Spleen (tissue), 11 donors: ENCODE measurements around the gene HSPBP1. TPM values are rescaled to one million over a fixed set of nuclear protein-coding genes. Genes with fewer than 3 reads are reported as not detected.
A peak's percentile ranks its signal among the peaks of the same experiment; 100 is the strongest.

Experiments
- DNase-seq: peaks from one replicate; pipeline ENCODE4 v3.0.0-alpha.2; 2020
- H3K27ac ChIP-seq, 8 donors: fragments of 200-600 bp; sonication (generic) in 7 of 8; 1 replicate in 4 of 8; 2 replicates in 4 of 8; pipeline versions ENCODE4 v1.5.0 to v1.8.0; 2016 to 2021; ENCODE audit warnings: inconsistent platforms in 4 of 8, mild to moderate bottlenecking in 4 of 8, moderate library complexity in 1 of 8
- H3K27me3 ChIP-seq, 7 donors: fragments of 200-600 bp; sonication (generic) in 6 of 7; replicated peaks in 1 of 7; 1 replicate in 4 of 7; 2 replicates in 3 of 7; pipeline versions ENCODE4 v1.5.0 to v1.8.0; 2016 to 2021; ENCODE audit warnings: inconsistent platforms in 3 of 7, mild to moderate bottlenecking in 1 of 7
- H3K36me3 ChIP-seq, 6 donors: fragments of 200-600 bp; sonication (generic) in 5 of 6; 1 replicate in 4 of 6; 2 replicates in 2 of 6; pipeline versions ENCODE4 v1.5.0 to v1.8.0; 2016 to 2021; ENCODE audit warnings: inconsistent platforms in 2 of 6
- H3K4me1 ChIP-seq, 6 donors: fragments of 200-600 bp; sonication (generic) in 5 of 6; 1 replicate in 3 of 6; 2 replicates in 3 of 6; pipeline versions ENCODE4 v1.5.0 to v1.8.0; 2016 to 2021; ENCODE audit warnings: inconsistent platforms in 3 of 6
- H3K4me3 ChIP-seq, 8 donors: fragments of 200-600 bp; sonication (generic) in 7 of 8; 1 replicate in 4 of 8; 2 replicates in 4 of 8; pipeline versions ENCODE4 v1.5.0 to v1.8.0; 2016 to 2021; ENCODE audit warnings: inconsistent platforms in 4 of 8, mild to moderate bottlenecking in 4 of 8, moderate library complexity in 2 of 8
- H3K9me3 ChIP-seq, 8 donors: fragments of 200-600 bp; sonication (generic) in 7 of 8; 1 replicate in 4 of 8; 2 replicates in 4 of 8; pipeline versions ENCODE4 v1.5.0 to v1.8.0; 2016 to 2021; ENCODE audit warnings: inconsistent platforms in 4 of 8
- CTCF ChIP-seq, 11 experiments: fragments of 200-600 bp in 7 of 11; fragments of 450-650 bp in 4 of 11; sonication (generic) in 4 of 11; IDR thresholded peaks in 8 of 11; conservative IDR thresholded peaks in 3 of 11; 1 replicate in 7 of 11; 2 replicates in 4 of 11; pipeline versions ENCODE4 v1.4.0 to v1.8.0; 2016 to 2021; ENCODE audit warnings: antibody characterized with exemption in 11 of 11, inconsistent platforms in 4 of 11, mild to moderate bottlenecking in 1 of 11
- POLR2A ChIP-seq, 3 donors: fragments of 450-650 bp; IDR thresholded peaks; one replicate each; pipeline ENCODE4 v1.5.1; 2017; ENCODE audit warnings: antibody characterized with exemption in 3 of 3, mild to moderate bottlenecking in 1 of 3
- POLR2AphosphoS5 ChIP-seq, 3 donors: sonication (generic); formaldehyde crosslinking; IDR thresholded peaks; one replicate each; pipeline ENCODE4 v1.5.1; 2017; ENCODE audit warnings: antibody characterized with exemption in 3 of 3
- WGBS, 5 donors: extraction: QIAGEN DNeasy Blood & Tissue Kit in 3 of 5; methylation state at CpG; one replicate each; pipeline versions ENCODE4 v1.1.5 to v1.1.7; 2013 to 2018; 5-methylcytosine and 5-hydroxymethylcytosine counted together
- intact Hi-C: fragments of 100-400 bp; cut with DNase I; formaldehyde crosslinking; loops from one replicate; pipeline ENCODE4 v1.15.0; 2023; ENCODE audit warnings: low total_unique reads
- polyA plus RNA-seq, 3 donors: library from polyadenylated mRNA; stranded (reverse); fragments of 200-250 nt; gene quantifications; one replicate each; pipeline ENCODE4 v1.2.1, GENCODE V29; 2013
- total RNA-seq, 7 donors: library from RNA; depleted of rRNA in 3 of 7; stranded (reverse); fragments of >200 nt in 3 of 7; fragmentation: NEBNext Ultra II Directional in 4 of 7; extraction: Animal tissue kit (Norgen Biotek cat#: 25700) in 4 of 7; gene quantifications; one replicate each; pipeline versions ENCODE4 v1.1.0 to v1.2.1, GENCODE V29; 2016 to 2021
- donor health status: healthy with polysubstance abuse.
- donor health status: DM: no; HTN: no; CAD: no; lungs with moderate emphysema.
- donor health status: DM: no; HTN: no; CAD: no.
- donor health status: Bipolar disorder and iron deficiency.
- donor health status: healthy.
- donor health status: DM: no; HTN: no; CAD: no.
- donor health status: DM: yes; HTN: yes; CAD: no.

HSPBP1 gene
- total and polyA plus RNA-seq, 10 donors: 14.2 to 27.0 (median 18.4) TPM

- DNase-seq: peak; percentile 75
- Histone ChIP-seq H3K4me1 (peaks cover 68 to 100% (median 98%) of the 10 kb centered on the region in 6 donors), H3K4me3 (peak overlapping the region in 7 of 8 donors; percentile 43 to 96 (median 91)), H3K27ac (peak overlapping the region; percentile 84 to 98 (median 96)), H3K9me3 (no peaks in the 10 kb centered on the region), H3K27me3 (no peaks in the 10 kb centered on the region), H3K36me3 (peaks cover 0 to 23% (median 0%) of the 10 kb centered on the region in 6 donors)
- TF ChIP-seq CTCF (IDR thresholded peaks at IDR 0.05 in 8 of 11, conservative IDR thresholded peaks at IDR 0.05 in 3 of 11): no peak
- TF ChIP-seq POLR2AphosphoS5 (IDR thresholded peaks at IDR 0.05): no peak
- TF ChIP-seq POLR2A (IDR thresholded peaks at IDR 0.05): no peak
- WGBS, 5 donors: 58 to 70% (median 61%) methylated on average over 21 of the region's 21 CpGs
- intact Hi-C loops: loop anchor here (10.0 kb wide), 1 partner anchor 68 kb away; the partner anchor contains the start of gene SYT5
These were observed 26.9 kb downstream of the HSPBP1 start for GRCh38 chr19:55252760-55253663.

GRCh38 chr19:55251341-55252081 is 28.4 kb downstream of the HSPBP1 start:
- Histone ChIP-seq H3K4me3 (peak overlapping the region in 2 of 8 donors; percentile 12 to 96), H3K36me3 (peaks cover 0 to 38% (median 8%) of the 10 kb centered on the region in 6 donors), H3K27me3 (no peaks in the 10 kb centered on the region), H3K27ac (peak overlapping the region in 7 of 8 donors; percentile 42 to 98 (median 96)), H3K4me1 (peaks cover 59 to 100% (median 99%) of the 10 kb centered on the region in 6 donors), H3K9me3 (no peaks in the 10 kb centered on the region)
- peak; percentile 77 for DNase-seq
- TF ChIP-seq POLR2A (IDR thresholded peaks at IDR 0.05) (no peak), POLR2AphosphoS5 (IDR thresholded peaks at IDR 0.05) (peak in 2 of 3 donors; percentile 41 to 61)
- intact Hi-C loops: loop anchor here (10.0 kb wide), 1 partner anchor 67 kb away; the partner anchor contains the start of gene SYT5
- 19 to 34% (median 29%) methylated on average over 19 of the region's 19 CpGs for WGBS, 5 donors

GRCh38 chr19:55250262-55251036 is 29.5 kb downstream of the HSPBP1 start:
- intact Hi-C loops: loop anchor here (10.0 kb wide), 1 partner anchor 66 kb away; the partner anchor contains the start of gene SYT5
- 87 to 93% (median 90%) methylated on average over 14 to 18 of the region's 18 CpGs for WGBS, 5 donors
- DNase-seq: no peak
- peaks cover 48 to 92% (median 88%) of the 10 kb centered on the region in 6 donors for H3K4me1 ChIP-seq
- H3K9me3 ChIP-seq: no peaks in the 10 kb centered on the region
- H3K4me3 ChIP-seq: peak overlapping the region in 1 of 8 donors; percentile 96
- H3K27ac ChIP-seq: peak overlapping the region in 5 of 8 donors; percentile 63 to 98 (median 97)
- peaks cover 0 to 49% (median 18%) of the 10 kb centered on the region in 6 donors for H3K36me3 ChIP-seq
- TF ChIP-seq POLR2A (IDR thresholded peaks at IDR 0.05): no peak
- TF ChIP-seq CTCF (IDR thresholded peaks at IDR 0.05 in 8 of 11, conservative IDR thresholded peaks at IDR 0.05 in 3 of 11): no peak
- H3K27me3 ChIP-seq: no peaks in the 10 kb centered on the region

GRCh38 chr19:55249841-55250240 is 30.1 kb downstream of the HSPBP1 start:
- intact Hi-C loops: loop anchor here (10.0 kb wide), 1 partner anchor 65 kb away; the partner anchor contains the start of gene SYT5
- DNase-seq: peak; percentile 70
- TF ChIP-seq POLR2A (IDR thresholded peaks at IDR 0.05): no peak
- peak in 1 of 3 donors; percentile 39 for TF ChIP-seq POLR2AphosphoS5 (IDR thresholded peaks at IDR 0.05)

More at GRCh38 chr19:55249841-55250240, 30.1 kb downstream of the HSPBP1 start:
- 90 to 95% (median 92%) methylated on average over 3 to 11 of the region's 11 CpGs for WGBS, 5 donors
- H3K27me3 ChIP-seq: no peaks in the 10 kb centered on the region
- H3K36me3 ChIP-seq: peaks cover 0 to 55% (median 24%) of the 10 kb centered on the region in 6 donors
- peak overlapping the region in 2 of 8 donors; percentile 2 to 96 for H3K27ac ChIP-seq
- H3K4me3 ChIP-seq: no peak overlapping the region
- H3K9me3 ChIP-seq: no peaks in the 10 kb centered on the region
- H3K4me1 ChIP-seq: peaks cover 42 to 86% (median 82%) of the 10 kb centered on the region in 6 donors
